Upper lobe of left lung (tissue), 4 donors: ENCODE measurements around the gene BACE1-AS.

ENCODE experiments used
- CTCF ChIP-seq, 6 experiments: fragments of 450-650 bp in 4 of 6; fragments of 200-600 bp in 2 of 6; sonication (generic) in 2 of 6; IDR thresholded peaks; one replicate each; pipeline ENCODE4 v1.5.1; 2016 to 2019; ENCODE audit warnings: antibody characterized with exemption in 6 of 6
- POLR2A ChIP-seq, 4 donors: fragments of 450-650 bp; IDR thresholded peaks; one replicate each; pipeline ENCODE4 v1.5.1; 2016 to 2017; ENCODE audit warnings: antibody characterized with exemption in 4 of 4, mild to moderate bottlenecking in 2 of 4

- no peak for TF ChIP-seq CTCF (IDR thresholded peaks at IDR 0.05)
- TF ChIP-seq POLR2A (IDR thresholded peaks at IDR 0.05) = no peak
Measured at GRCh38 chr11:117251506-117251905, 39.6 kb upstream of the BACE1-AS start.
